Ovary (tissue), 9 donors: Measurements from ENCODE around the gene SLC37A2. TPM values are rescaled to one million over a fixed set of nuclear protein-coding genes. Genes with fewer than 3 reads are reported as not detected.
"Not testable (repeated sequence)": the region's sequence is repeated elsewhere in the genome, so short reads cannot be mapped to it uniquely, and the experiment has no call there.

Experiments used
- DNase-seq, 5 donors: peaks; one replicate each; pipeline ENCODE4 v3.0.0-alpha.2; 2019 to 2020
- H3K27ac ChIP-seq, 2 donors: fragments of 200-600 bp; one replicate each; pipeline versions ENCODE4 v1.5.1 to v1.8.0; 2019 to 2022
- H3K27me3 ChIP-seq: fragments of 200-600 bp; one replicate; pipeline ENCODE4 v1.8.0; 2022
- H3K36me3 ChIP-seq: fragments of 200-600 bp; sonication (generic); one replicate; pipeline ENCODE4 v1.5.1; 2019
- H3K4me1 ChIP-seq: one replicate; pipeline ENCODE4 v1.8.1; 2013; ENCODE audit warnings: mild to moderate bottlenecking, moderate library complexity; ENCODE audit not compliant: insufficient read depth
- H3K4me3 ChIP-seq: fragments of 200-600 bp; sonication (generic); one replicate; pipeline ENCODE4 v1.5.1; 2017
- H3K9me3 ChIP-seq, 2 donors: fragments of 200-600 bp in 1 of 2; sonication (generic) in 1 of 2; one replicate each; pipeline versions ENCODE4 v1.5.1 to v1.8.1; 2013 to 2019; ENCODE audit warnings: mild to moderate bottlenecking in 1 of 2, moderate library complexity in 1 of 2
- EP300 ChIP-seq: sonication (generic); formaldehyde crosslinking; IDR thresholded peaks from one replicate; pipeline ENCODE4 v1.6.1; 2017; ENCODE audit warnings: antibody characterized with exemption
- POLR2A ChIP-seq: fragments of 450-650 bp; IDR thresholded peaks from one replicate; pipeline ENCODE4 v1.6.1; 2017; ENCODE audit warnings: antibody characterized with exemption, mild to moderate bottlenecking, moderate library complexity
- WGBS, 3 donors: extraction: QIAGEN DNeasy Blood & Tissue Kit in 1 of 3; methylation state at CpG; one replicate each; pipeline versions ENCODE4 v1.1.5 to v1.1.7; 2013 to 2017; 5-methylcytosine and 5-hydroxymethylcytosine counted together
- intact Hi-C, 4 donors: fragments of 100-400 bp; cut with DNase I; formaldehyde crosslinking; loops; one replicate each; pipeline versions ENCODE4 v1.11.0 to v1.15.1; 2022 to 2023
- polyA plus RNA-seq, 2 donors: library from polyadenylated mRNA; stranded (reverse); fragments of 200-250 nt in 1 of 2; fragments of 350-450 nt in 1 of 2; fragmentation: Illumina TruSeq in 1 of 2; extraction: RNeasy Lipid Tissue Mini Kit (QIAGEN cat#74804) in 1 of 2; gene quantifications; one replicate each; pipeline ENCODE4 v1.2.3, GENCODE V29; 2013 to 2014
- total RNA-seq, 7 donors: library from RNA; depleted of rRNA in 2 of 7; stranded (reverse); fragments of >200 nt in 2 of 7; fragmentation: NEBNext Ultra II Directional in 3 of 7; extraction: Animal tissue kit (Norgen Biotek cat#: 25700) in 3 of 7; gene quantifications; one replicate each; pipeline versions ENCODE4 v1.1.0 to v1.2.4, GENCODE V29; 2016 to 2023
- TF ChIP-seq, protein P1 (sequence below), 3 donors: fragments of 450-650 bp in 2 of 3; fragments of 200-600 bp in 1 of 3; IDR thresholded peaks; one replicate each; pipeline versions ENCODE4 v1.5.1 to v1.8.0; 2016 to 2022; ENCODE audit warnings: antibody characterized with exemption in 3 of 3, mild to moderate bottlenecking in 1 of 3
- donor health status: DM: no; HTN: no; CAD: no; lungs with moderate emphysema.
- donor health status: DM: no; HTN: no; CAD: no.
- donor health status: Bipolar disorder and iron deficiency.
- donor health status: DM: yes; HTN: yes; CAD: no.
- donor health status: DM: no; HTN: no; CAD: no.
- donor health status: DM: yes; HTN: yes; CAD: no.

Gene SLC37A2
- total and polyA plus RNA-seq, 9 donors: 0.93 to 7.9 (median 2.2) TPM

DNA sequence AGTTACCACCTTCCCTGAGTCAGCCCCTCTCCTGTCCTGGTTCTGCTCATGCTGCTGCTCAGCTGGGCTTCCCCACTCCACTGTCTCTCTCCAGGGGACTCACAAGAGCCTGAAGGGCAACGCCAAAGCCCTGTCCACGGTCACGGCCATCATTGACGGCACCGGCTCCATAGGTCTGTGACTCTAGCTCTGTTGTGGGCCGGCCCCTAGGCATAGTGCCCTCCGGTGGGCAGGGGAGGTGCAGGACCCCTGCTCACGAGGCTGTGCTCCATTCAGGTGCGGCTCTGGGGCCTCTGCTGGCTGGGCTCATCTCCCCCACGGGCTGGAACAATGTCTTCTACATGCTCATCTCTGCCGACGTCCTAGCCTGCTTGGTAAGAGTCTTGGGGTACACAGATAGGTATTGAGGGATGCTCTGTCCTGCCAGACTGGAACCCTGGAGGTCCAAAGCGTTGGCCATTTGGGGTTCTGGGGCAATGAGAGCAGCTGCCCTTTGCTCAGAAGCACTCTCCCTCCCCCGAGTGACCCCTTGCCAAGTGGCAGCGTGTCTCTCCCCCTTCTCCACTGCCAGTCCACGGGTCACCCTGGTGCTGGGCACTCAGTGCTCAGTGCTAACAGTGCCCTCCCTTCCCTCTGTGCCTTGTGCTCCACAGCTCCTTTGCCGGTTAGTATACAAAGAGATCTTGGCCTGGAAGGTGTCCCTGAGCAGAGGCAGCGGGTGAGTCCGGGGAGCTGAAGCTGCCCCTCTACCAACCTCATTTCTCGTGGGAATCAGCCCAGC is 22.4 kb downstream of the SLC37A2 start:
- Histone ChIP-seq H3K4me3 (no peak overlapping the region), H3K36me3 (no peaks in the 10 kb centered on the region), H3K27me3 (no peaks in the 10 kb centered on the region), H3K27ac (no peak overlapping the region), H3K9me3 (no peaks in the 10 kb centered on the region), H3K4me1 (no peaks in the 10 kb centered on the region)
- DNase-seq: peak in 1 of 5 donors; percentile 25
- TF ChIP-seq, protein P1, sequence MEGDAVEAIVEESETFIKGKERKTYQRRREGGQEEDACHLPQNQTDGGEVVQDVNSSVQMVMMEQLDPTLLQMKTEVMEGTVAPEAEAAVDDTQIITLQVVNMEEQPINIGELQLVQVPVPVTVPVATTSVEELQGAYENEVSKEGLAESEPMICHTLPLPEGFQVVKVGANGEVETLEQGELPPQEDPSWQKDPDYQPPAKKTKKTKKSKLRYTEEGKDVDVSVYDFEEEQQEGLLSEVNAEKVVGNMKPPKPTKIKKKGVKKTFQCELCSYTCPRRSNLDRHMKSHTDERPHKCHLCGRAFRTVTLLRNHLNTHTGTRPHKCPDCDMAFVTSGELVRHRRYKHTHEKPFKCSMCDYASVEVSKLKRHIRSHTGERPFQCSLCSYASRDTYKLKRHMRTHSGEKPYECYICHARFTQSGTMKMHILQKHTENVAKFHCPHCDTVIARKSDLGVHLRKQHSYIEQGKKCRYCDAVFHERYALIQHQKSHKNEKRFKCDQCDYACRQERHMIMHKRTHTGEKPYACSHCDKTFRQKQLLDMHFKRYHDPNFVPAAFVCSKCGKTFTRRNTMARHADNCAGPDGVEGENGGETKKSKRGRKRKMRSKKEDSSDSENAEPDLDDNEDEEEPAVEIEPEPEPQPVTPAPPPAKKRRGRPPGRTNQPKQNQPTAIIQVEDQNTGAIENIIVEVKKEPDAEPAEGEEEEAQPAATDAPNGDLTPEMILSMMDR (IDR thresholded peaks at IDR 0.05): no peak
- TF ChIP-seq EP300 (no peak), POLR2A (no peak)
- intact Hi-C loops: no loop called here
- 76 to 84% (median 80%) methylated on average over 20 of the region's 20 CpGs for whole genome bisulfite sequencing, 3 donors

DNA sequence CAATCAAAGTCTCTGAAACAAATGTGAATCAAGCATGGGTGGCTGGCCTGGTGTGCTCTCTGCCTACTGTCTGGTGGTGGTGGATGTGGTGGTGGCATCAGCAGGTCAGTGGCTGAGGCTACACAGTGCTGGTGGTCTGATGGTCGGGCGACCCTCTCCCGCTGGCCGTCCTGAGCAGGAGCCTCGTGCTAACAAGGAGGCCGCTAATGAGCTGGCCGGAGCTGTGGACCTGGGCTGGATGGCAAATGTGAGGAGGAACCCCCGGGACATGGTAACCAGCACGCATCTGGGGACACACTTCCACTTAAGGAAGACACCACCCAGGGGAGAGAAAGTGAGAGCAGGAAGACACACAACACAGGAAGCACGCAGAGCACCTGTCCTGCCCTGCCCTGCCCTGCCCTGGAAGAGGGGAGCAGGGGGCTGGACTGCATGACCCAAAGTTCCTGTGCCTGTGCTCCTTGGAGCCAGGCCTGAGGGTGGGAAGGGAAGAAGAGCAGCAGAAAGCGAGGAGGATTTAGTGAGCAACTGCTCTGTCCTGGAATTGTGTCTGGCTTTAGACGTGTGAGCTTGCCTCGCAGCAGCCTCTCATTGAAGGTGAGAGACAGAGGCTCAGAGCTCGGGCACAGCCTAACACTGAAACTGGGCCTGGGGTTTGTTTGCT is 23.7 kb downstream of the SLC37A2 start:
- H3K9me3 ChIP-seq: no peaks in the 10 kb centered on the region
- H3K36me3 ChIP-seq: no peaks in the 10 kb centered on the region
- H3K27me3 ChIP-seq: no peaks in the 10 kb centered on the region
- H3K4me1 ChIP-seq: peaks cover 4% of the 10 kb centered on the region
- intact Hi-C loops: no loop called here
- H3K27ac ChIP-seq: no peak overlapping the region
- TF ChIP-seq, protein P1 (IDR thresholded peaks at IDR 0.05): no peak
- TF ChIP-seq EP300 (no peak), POLR2A (no peak)
- no peak overlapping the region for H3K4me3 ChIP-seq
- WGBS, 3 donors: 70 to 73% (median 73%) methylated on average over 14 of the region's 14 CpGs
- peak in 1 of 5 donors; percentile 24 for DNase-seq

DNA sequence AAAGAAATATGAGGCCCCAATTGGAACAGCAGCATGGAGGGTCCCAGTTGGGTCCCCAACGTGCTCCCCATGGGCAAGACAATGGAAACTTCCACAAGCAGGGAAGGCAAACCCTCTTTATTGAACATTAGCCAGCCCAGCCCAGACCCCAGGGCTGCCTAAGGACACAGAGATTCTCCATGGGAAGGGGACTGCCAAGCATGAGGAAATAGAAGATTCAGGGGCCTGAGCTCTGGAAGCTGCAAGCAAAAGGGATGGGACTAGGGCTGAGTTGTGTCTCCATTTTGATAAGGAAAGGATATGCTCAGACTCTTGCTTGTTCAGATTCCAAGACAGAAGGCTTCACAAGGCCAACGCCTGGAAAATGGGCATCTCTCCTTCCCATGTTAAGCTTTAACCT is 25.0 kb downstream of the SLC37A2 start:
- H3K36me3 ChIP-seq: no peaks in the 10 kb centered on the region
- no peaks in the 10 kb centered on the region for H3K27me3 ChIP-seq
- TF ChIP-seq EP300: no peak
- TF ChIP-seq POLR2A: no peak
- TF ChIP-seq, protein P1 (IDR thresholded peaks at IDR 0.05): no peak
- no peak overlapping the region for H3K27ac ChIP-seq
- no peaks in the 10 kb centered on the region for H3K9me3 ChIP-seq
- intact Hi-C loops: no loop called here
- WGBS, 3 donors: 68 to 80% (median 77%) methylated on average over 2 of the region's 2 CpGs
- no peak for DNase-seq
- peaks cover 4% of the 10 kb centered on the region for H3K4me1 ChIP-seq
- no peak overlapping the region for H3K4me3 ChIP-seq

DNA sequence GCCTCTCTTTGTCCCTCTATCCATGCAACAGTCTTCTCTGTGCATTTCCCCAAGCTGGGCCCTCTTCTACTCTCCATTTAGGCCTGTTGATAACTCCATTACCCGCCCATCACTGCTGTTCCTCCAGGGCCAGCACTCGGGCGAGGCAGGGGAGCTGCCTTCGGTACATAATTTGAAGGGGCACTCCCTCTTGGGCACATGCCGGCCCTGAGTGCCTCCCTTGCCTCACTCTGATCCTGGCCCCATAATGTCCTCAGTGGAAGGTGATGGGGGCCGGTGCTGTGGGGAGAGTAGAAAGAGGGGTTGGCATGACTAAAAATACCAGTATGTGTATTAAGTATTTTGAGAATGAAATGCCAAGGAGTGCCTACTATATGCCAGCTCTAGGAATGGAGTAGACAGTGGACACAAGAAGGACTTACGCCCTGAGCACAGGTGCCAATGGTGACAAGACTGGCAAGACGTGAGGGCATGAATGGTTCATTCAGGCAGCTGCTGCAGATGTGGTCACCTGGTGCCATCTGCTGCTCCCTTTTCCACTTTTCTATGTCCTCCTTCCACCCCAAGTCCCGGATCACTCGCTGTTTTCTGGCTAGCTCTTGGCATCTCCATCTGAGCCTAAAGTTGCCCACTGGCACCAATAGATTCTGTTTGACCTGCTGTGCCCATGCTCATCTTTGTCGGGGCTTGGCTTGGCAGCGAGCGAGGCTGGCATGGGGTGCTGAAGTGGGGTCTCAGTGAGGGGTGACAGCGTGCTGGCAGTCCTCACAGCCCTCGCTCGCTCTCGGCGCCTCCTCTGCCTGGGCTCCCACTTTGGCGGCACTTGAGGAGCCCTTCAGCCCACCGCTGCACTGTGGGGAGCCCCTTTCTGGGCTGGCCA is 25.7 kb downstream of the SLC37A2 start:
- 83 to 88% (median 85%) methylated on average over 20 of the region's 20 CpGs for WGBS, 3 donors
- intact Hi-C loops: no loop called here
- Histone ChIP-seq H3K36me3 (no peaks in the 10 kb centered on the region), H3K9me3 (no peaks in the 10 kb centered on the region), H3K27me3 (no peaks in the 10 kb centered on the region), H3K4me3 (no peak overlapping the region), H3K4me1 (peaks cover 4% of the 10 kb centered on the region), H3K27ac (no peak overlapping the region)
- no peak for TF ChIP-seq EP300
- TF ChIP-seq, protein P1 (IDR thresholded peaks at IDR 0.05): no peak
- no peak for TF ChIP-seq POLR2A
- peak in 1 of 5 donors; percentile 30 for DNase-seq

DNA sequence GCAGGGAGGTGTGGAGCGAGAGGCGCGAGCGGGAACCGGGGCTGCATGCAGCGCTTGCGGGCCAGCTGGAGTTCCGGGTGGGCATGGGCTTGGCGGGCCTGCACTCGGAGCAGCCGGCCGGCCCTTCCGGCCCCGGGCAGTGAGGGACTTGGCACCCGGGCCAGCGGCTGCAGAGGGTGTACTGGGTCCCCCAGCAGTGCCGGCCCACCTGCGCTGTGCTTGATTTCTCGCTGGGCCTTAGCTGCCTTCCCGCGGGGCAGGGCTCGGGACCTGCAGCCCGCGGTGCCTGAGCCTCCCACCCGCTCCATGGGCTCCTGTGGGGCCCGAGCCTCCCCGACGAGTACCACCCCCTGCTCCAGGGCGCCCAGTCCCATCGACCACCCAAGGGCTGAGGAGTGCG is 26.4 kb downstream of the SLC37A2 start:
- H3K27me3 ChIP-seq, H3K4me3 ChIP-seq, intact Hi-C loops, H3K9me3 ChIP-seq, H3K4me1 ChIP-seq, H3K27ac ChIP-seq, H3K36me3 ChIP-seq: not testable (repeated sequence)
- 90 to 96% (median 95%) methylated on average over 8 to 31 of the region's 31 CpGs for WGBS, 3 donors
- peak in 2 of 5 donors; percentile 16 to 30 for DNase-seq

DNA sequence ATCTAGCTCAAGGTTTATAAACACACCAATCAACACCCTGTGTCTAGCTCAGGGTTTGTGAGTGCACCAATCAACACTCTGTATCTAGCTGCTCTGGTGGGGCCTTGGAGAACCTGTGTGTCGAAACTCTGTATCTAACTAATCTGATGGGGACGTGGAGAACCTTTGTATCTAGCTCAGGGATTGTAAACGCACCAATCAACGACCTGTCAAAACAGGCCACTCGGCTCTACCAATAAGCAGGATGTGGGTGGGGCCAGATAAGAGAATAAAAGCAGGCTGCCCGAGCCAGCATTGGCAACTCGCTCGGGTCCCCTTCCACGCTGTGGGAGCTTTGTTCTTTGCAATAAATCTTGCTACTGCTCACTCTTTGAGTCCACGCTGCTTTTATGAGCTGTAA is 27.0 kb downstream of the SLC37A2 start:
- not testable (repeated sequence) for H3K9me3 ChIP-seq, H3K4me3 ChIP-seq, H3K36me3 ChIP-seq, H3K27ac ChIP-seq, H3K4me1 ChIP-seq, H3K27me3 ChIP-seq
- peak in 1 of 5 donors; percentile 21 for DNase-seq
- intact Hi-C loops: loop anchor here in 3 of 4 donors (5.0 to 10.0 kb wide), 5 partner anchors 55 to 315 kb away; no protein-coding TSS in a partner anchor
- WGBS, 3 donors: 61 to 68% (median 68%) methylated on average over 10 of the region's 10 CpGs
